NCI-H1694 treated with DMSO at 0.1 percent for 48 hours (cell line): ENCODE measurements around the gene NCOA6.

ENCODE experiments used
- DNase-seq: peaks from one replicate; lab custom pipeline; 2025; lab: John Stamatoyannopoulos, UW

Gene NCOA6

DNA sequence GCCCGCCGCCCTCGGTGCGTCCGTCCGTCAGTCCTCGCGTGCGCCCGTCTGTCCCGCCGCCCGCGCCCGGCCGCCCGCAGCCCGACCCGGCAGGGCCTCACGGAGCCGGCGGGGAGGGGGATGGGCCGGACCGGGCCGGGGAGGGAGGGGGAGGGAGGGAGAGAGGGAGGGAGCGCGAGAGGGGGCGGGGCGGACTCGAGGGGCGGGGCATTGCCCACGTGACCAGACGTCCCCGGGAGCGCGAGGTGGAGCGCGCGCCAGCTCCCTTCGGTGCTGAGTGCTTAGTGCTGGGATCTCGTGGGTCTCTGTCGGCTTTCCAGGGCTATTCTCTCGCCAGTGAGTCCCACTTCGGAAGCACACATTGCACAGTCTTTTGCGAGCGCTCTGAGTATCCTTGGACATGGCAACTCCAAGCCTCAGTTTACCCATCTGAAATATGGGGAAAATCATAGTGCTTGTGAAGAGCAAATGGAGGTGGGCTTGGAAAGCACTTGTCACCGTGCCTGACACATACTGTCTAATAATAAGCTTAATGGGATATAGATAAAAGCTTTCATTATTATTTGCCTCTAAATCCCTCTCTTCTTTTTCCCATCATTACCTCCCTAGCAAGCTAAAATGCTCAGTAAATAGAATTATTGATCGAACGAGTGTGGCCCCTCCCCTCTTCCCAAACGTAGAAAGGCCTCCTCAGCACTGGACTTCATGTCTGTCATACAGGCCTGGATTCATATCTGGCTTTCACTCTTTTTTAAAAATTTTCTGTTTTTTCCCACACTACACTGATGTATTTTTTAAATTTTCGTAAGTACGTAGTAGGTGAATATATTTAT, at the start of gene NCOA6:
TSS of gene NCOA6 (minus strand) at position 122 of the 833 bp plus-strand sequence. CDS start 43,296 bp downstream, outside the sequence.
- peak; percentile 38 for DNase-seq

GRCh38 chr20:34874094-34874654, 48.7 kb upstream of the NCOA6 start:
- DNase-seq = peak; percentile 78

GRCh38 chr20:34873583-34874093, 48.2 kb upstream of the NCOA6 start:
- DNase-seq = no peak

DNA sequence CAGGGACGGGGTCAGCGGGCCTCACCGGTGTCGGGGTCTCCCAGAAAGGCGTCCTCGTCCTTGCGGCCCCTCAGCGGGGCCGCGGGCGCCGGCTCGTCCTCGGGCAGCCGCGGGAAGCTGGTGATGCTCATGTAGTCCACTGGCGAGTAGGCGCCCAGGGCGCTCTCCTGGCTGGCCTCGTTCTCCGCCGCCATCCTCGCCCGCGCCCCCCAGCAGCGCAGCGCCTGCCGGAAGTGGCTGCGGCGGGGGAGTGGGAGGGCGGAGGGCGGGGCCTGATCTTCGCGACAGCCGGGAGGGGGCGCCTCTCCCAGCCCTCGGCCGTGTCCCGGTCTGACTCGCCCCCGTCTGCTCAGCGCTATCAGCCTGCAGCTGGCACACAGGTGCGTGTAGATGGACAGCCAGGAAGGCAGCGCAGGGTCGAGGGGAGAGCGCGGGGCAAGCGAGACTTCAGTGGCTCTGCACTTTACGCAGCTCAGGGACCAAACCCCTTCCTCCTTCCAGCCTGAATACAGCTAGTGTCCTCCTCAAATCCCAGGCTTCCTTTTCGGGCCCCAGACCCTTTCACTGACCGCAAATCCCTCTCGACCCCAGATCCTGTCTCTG, 47.3 kb upstream of the NCOA6 start, which contains the start of gene GGT7:
TSS of gene GGT7 (minus strand) at position 235 of the 603 bp plus-strand sequence. CDS start at position 194, 41 bp downstream.
- DNase-seq = peak; percentile 64

DNA sequence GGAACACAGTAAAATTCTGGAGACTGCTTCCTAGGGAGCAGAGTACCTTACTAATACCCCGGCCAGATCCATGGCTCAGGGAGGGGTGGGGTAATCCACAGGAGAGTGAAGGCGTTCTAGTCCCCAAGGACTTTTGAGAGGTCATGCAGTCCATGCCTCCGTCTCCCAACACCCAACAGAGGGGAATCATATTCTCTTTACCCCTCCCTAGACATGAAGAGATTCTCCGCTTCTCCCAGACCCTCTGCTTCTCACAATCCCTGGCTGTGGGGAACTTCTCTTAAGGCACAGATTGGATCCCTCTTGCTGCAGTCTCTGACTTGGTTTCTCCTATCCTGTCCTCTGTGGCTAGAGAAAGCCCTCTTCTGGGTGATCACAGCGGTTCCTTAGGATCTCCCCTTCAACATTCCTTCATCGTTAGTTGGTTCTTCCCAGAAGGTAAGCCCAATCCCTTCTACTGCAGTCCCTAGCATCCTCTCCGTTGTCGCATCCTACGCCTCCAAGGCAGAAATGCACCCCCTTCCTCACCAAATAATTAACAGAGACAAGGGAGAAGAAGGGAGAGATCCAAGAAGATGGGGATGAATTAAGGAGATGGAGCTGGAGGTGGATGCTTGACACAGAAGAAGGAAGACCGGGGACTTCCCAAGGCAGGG, 46.6 kb upstream of the NCOA6 start:
- DNase-seq = no peak

DNA sequence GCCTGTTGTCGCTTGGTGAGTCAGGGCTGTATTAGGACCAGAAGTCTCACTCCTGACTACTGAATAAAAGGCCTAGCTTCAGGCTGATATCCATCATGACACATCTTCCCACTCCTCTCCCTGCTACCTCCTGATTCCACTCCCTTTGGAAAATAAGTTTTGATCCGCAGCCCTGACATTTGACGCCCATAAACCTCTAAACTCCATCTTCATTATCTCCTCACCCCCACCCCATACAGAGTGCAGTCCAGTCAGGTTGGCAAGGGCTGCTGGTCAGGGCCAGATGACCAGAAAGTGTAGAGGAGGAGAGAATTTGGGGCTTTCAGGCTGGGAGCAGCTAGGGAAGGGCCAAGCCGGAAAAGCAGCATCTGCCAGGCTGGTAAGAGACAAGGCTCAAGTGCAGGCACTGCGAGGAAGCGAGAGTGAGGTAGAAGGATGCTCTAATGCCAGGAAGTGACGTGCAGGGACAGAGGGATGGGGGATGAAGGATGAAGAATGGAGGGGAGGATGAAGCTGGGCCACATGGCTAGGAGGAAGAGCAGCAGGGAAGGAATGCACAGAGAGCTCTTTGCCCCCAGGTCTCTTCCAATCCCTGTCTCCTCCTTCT, 46.0 kb upstream of the NCOA6 start:
- DNase-seq = no peak

GRCh38 chr20:34864216-34864615, 38.8 kb upstream of the NCOA6 start:
- no peak for DNase-seq

DNA sequence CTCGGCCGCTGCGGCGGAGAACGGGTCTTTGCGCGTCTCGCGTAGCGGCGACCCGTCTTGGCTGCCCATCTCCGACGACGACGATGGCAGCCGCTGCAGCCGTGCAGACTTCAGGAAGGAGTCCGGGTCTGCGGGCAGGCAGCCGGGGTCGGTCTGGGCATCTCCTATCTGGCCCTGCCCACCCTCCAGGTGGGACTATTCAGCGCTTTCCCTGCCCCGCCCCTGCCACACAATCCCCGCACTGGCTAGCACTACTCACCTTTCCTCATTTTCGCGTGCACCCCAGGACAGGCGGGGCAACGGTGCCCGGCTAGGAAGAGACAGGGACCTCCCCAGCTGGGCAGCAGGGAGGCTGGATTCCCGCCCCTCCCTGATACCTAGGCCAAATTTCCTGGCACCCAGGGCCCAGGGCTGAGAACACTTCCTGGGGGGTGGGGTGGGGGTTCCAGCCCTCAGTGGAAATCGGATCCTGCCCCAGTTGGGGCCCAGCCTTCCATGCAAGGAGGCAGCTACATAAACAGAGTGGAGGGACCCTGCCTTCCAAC, 38.0 kb upstream of the NCOA6 start:
- no peak for DNase-seq

- DNase-seq = no peak
Measured at GRCh38 chr20:34862724-34863123, 37.3 kb upstream of the NCOA6 start.

GRCh38 chr20:34861386-34862084, 36.1 kb upstream of the NCOA6 start:
- no peak for DNase-seq

GRCh38 chr20:34859826-34860545, 34.5 kb upstream of the NCOA6 start:
- no peak for DNase-seq

DNA sequence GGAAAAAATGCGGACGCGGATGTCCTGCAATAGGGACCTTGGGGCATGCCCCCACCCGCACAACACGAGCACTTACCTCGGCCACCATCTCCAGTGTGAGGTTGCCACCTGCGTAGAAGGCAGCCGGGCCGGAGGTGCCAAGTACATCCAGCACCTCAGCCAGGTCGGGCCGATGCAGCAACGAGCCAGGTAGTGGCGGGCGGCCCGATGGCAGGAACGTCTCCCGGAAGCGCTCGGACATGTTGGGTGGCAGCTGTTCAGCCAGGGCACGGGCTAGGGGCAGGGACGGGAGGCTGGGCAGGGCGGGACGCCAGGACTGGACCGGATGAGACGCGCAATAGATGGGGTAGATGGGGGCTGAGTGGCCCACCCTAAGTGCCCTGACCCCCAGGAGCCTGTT, 33.9 kb upstream of the NCOA6 start:
- no peak for DNase-seq

- DNase-seq = no peak
Measured at GRCh38 chr20:34852298-34852697, 26.8 kb upstream of the NCOA6 start.

- no peak for DNase-seq
Measured at GRCh38 chr20:34850969-34851368, 25.5 kb upstream of the NCOA6 start.

DNA sequence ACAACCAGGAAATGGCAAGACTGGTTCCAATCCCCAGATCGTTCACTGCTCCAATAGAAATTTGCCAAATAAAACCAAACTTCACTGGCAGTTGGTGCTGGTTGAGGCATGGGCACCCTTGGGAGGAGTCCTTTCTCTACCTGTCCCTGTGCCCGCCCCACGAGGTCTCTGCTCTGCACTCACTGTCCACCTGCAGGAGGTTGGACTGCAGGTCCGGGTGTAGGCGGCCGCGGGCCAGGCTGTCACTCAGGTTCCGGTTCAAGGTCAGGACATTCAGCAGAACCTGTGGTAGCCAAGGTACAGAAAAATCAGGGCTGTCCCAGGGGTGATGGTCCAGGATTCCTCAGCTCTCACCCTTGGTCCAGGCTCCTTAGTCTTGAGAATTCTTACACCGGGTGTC, 24.3 kb upstream of the NCOA6 start:
- DNase-seq = no peak

DNA sequence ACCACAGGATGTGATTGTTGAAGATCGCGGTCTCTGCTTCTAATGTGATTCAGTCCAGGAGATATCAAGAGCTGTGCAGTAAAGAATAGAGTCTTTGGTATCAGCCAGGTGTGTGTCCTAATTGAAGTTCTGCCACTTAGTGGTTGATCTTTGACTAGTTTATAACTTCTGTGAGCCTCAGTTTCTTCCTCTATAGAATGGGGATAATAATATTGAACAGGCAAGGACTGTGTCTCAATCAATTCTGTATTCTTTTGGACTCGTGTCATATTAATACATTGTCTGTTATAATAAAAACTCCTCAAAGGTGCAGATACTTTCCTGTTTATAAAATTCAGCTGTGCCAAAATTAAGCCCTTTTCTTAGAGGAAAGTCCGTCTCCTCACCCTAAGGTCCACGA, 23.1 kb upstream of the NCOA6 start:
- DNase-seq = no peak

- DNase-seq = no peak
Measured at GRCh38 chr20:34843421-34843820, 18.0 kb upstream of the NCOA6 start.

GRCh38 chr20:34842143-34842542, 16.7 kb upstream of the NCOA6 start:
- DNase-seq = no peak

DNA sequence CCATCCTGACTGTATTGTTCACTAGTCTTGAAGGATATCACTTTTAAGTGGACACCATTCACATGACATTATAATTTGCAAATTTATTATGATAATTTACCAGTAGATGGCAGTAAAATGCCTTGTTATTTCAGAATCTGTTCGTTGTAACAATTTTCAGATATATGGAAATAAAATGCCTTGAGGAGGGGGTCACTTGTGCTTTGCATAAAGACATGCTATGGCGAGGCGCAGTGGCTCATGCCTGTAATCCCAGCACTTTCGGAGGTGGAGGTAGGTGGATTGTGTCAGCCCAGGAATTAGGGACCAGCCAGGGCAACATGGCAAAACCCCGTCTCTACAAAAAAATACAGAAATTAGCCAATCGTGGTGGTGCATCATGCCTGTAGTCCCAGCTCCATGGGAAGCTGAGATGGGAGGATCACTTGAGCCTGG, 9.0 kb upstream of the NCOA6 start:
- peak; percentile 52 for DNase-seq

DNA sequence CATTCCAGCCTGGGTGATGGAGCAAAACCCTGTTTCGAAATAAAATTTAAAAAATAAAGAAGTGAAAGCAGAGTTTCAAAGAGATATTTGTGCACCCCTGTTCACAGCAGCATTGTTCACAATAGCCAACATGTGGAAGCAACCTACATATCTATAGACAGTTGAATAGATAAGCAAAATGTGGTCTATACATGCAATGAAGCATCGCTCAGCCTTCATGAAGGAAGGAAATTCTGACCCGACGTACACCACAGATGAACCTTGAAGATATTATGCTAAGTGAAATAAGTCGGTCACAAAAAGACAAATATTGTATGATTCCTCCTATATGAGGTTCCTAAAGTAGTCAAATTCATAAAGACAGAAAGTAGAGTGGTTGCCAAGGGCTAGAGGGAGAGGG, 6.5 kb upstream of the NCOA6 start:
- DNase-seq = no peak
